Measurements from ENCODE around the gene FRMD5. TPM values are rescaled to one million over a fixed set of nuclear protein-coding genes. Genes with fewer than 3 reads are reported as not detected.

FRMD5 gene
- total RNA-seq, 1 donor from 2014 or later, result 0.12 TPM

GRCh38 chr15:43821505-43821904 is 373.6 kb downstream of the FRMD5 start:
- Histone ChIP-seq H3K36me3 (peaks cover 21% of the 10 kb centered on the region), H3K27ac (no peak overlapping the region), H3K27me3 (ENCODE audit: low read depth) (no peaks in the 10 kb centered on the region), H3K4me3 (no peak overlapping the region), H3K9me3 (no peaks in the 10 kb centered on the region), H3K4me1 (peaks cover 37% of the 10 kb centered on the region)
- intact Hi-C loops (cut with DNase I), result no loop called here
- DNase-seq (no peak), ATAC-seq (no peak)
- TF ChIP-seq CTCF (IDR thresholded peaks at IDR 0.05), result no peak

Other genes with a start within 250 kb of the FRMD5 start
- 76.5 TPM for gene GOLM2, start 93.4 kb upstream of the FRMD5 start, total RNA-seq
- gene CTDSPL2, start 232.4 kb upstream of the FRMD5 start, total RNA-seq, result 37.2 TPM

Measured in lower lobe of right lung (tissue), 2 donors.